HCEC 1CT (cell line): Measurements from ENCODE around the gene LRRC56.

ENCODE experiments used
- DNase-seq: peaks from one replicate; pipeline ENCODE4 v3.0.0-alpha.2; 2017

The LRRC56 gene

GRCh38 chr11:536841-537621 lies at the start of gene LRRC56:
TSS of gene LRRC56 (plus strand) at chr11:537527. CDS start at chr11:540685, 3,158 bp downstream.
- DNase-seq, result peak; percentile 30

GRCh38 chr11:487571-488021 lies 49.7 kb upstream of the LRRC56 start:
- DNase-seq, result no peak

GRCh38 chr11:488062-488461 lies 49.3 kb upstream of the LRRC56 start:
- DNase-seq, result no peak

- DNase-seq, result no peak
These were observed 48.7 kb upstream of the LRRC56 start for GRCh38 chr11:488579-488978.

- no peak for DNase-seq
These were observed 48.3 kb upstream of the LRRC56 start for GRCh38 chr11:488992-489391.

- DNase-seq, result no peak
These were observed 47.6 kb upstream of the LRRC56 start for GRCh38 chr11:489610-490185.

- no peak for DNase-seq
These were observed 47.0 kb upstream of the LRRC56 start for GRCh38 chr11:490186-490929.

- no peak for DNase-seq
These were observed 46.4 kb upstream of the LRRC56 start for GRCh38 chr11:490930-491260.

- DNase-seq, result no peak
These were observed 46.0 kb upstream of the LRRC56 start for GRCh38 chr11:491358-491757.

- DNase-seq, result no peak
These were observed 44.7 kb upstream of the LRRC56 start for GRCh38 chr11:492427-493226.

GRCh38 chr11:494761-495536 lies 42.4 kb upstream of the LRRC56 start:
- no peak for DNase-seq

GRCh38 chr11:495537-495931 lies 41.8 kb upstream of the LRRC56 start:
- no peak for DNase-seq

- DNase-seq, result no peak
These were observed 40.3 kb upstream of the LRRC56 start for GRCh38 chr11:496834-497564.

- no peak for DNase-seq
These were observed 39.6 kb upstream of the LRRC56 start for GRCh38 chr11:497565-498296.

- no peak for DNase-seq
These were observed 38.8 kb upstream of the LRRC56 start for GRCh38 chr11:498297-499181.

GRCh38 chr11:499201-500076 lies 37.9 kb upstream of the LRRC56 start:
- DNase-seq, result no peak

GRCh38 chr11:501001-501682 lies 36.2 kb upstream of the LRRC56 start:
- DNase-seq, result no peak

- no peak for DNase-seq
These were observed 35.5 kb upstream of the LRRC56 start for GRCh38 chr11:501683-502287.
